ENCODE measurements around the gene TRIM54. TPM values are rescaled to one million over a fixed set of nuclear protein-coding genes. Genes with fewer than 3 reads are reported as not detected.

The TRIM54 gene
- total RNA-seq, 1 experiment from 2014 or later, result 2.0 TPM

- Histone ChIP-seq H3K4me3 (replicated peaks in 1 of 2; ENCODE audit: low read depth in 1 of 2, low read length in 2 of 2) (no peak overlapping the region), H4K20me1 (ENCODE audit: insufficient read depth) (no peaks in the 10 kb centered on the region), H2AFZ (ENCODE audit: low read depth, low read length, poor library complexity, severe bottlenecking) (no peak overlapping the region), H3K27ac (ENCODE audit: low read depth, low read length) (no peak overlapping the region), H3K36me3 (ENCODE audit: control insufficient read depth in 1 of 2, insufficient read depth in 2 of 2, low read length in 2 of 2) (no peaks in the 10 kb centered on the region), H3K9me2 (ENCODE audit: insufficient read depth) (no peaks in the 10 kb centered on the region), H3K27me3 (ENCODE audit: insufficient read depth, low read length) (no peaks in the 10 kb centered on the region), H3K4me1 (ENCODE audit: control insufficient read depth in 1 of 2, insufficient read depth in 2 of 2, low read length in 2 of 2) (peaks cover 5 to 7% of the 10 kb centered on the region in 2 experiments; a peak in 3 of 4 replicates), H3K4me2 (ENCODE audit: low read length) (no peak overlapping the region), H3K79me2 (ENCODE audit: insufficient read depth, low read length) (no peaks in the 10 kb centered on the region), H3K9me3 (ENCODE audit: control insufficient read depth in 1 of 2, insufficient read depth in 1 of 2, low read depth in 1 of 2, low read length in 2 of 2) (no peaks in the 10 kb centered on the region), H3K9ac (ENCODE audit: low read length) (no peak overlapping the region)
- ATAC-seq (no peak), DNase-seq (ENCODE audit: low read depth, low spot score) (no peak)
- ChIA-PET CTCF (interaction anchor here (1.1 to 4.1 kb wide), 2 partner anchors 10 to 33 kb away, joined by 3 to 19 read pairs; no protein-coding TSS in a partner anchor), POLR2A (no interaction called here), RAD21 (ENCODE audit: low non-redundant PET in 1 of 2, low total read pairs in 2 of 2, uncharacterized antibody in 2 of 2, unreplicated experiment in 2 of 2) (no interaction called here)
- intact Hi-C loops (cut with micrococcal nuclease), result no loop called here
- no TSS peak for BruUV-seq (replicated peaks)
- no peak for TF ChIP-seq EGR1 (IDR thresholded peaks at IDR 0.05; ENCODE audit: low read depth)
- no peak for TF ChIP-seq SP1 (IDR thresholded peaks at IDR 0.05; ENCODE audit: low read depth)
- no peak for TF ChIP-seq EZH2 (IDR thresholded peaks at IDR 0.05)
- no peak for TF ChIP-seq JUND (IDR thresholded peaks at IDR 0.05)
- no peak for TF ChIP-seq YY1 (IDR thresholded peaks at IDR 0.05; ENCODE audit: extremely low read depth, insufficient replicate concordance, low read depth, low read length)
- no peak for TF ChIP-seq REST (IDR thresholded peaks at IDR 0.05; ENCODE audit: low read depth)
- TF ChIP-seq ATF3 (IDR thresholded peaks at IDR 0.05), result no peak
- no peak for TF ChIP-seq RAD21 (IDR thresholded peaks at IDR 0.05; ENCODE audit: low read depth)
- TF ChIP-seq ZFX (IDR thresholded peaks at IDR 0.05), result no peak
- no peak for TF ChIP-seq CBX3 (IDR thresholded peaks at IDR 0.05; ENCODE audit: low read depth)
- TF ChIP-seq SIN3A (IDR thresholded peaks at IDR 0.05; ENCODE audit: low read depth), result no peak
- no peak for TF ChIP-seq CTCF (IDR thresholded peaks at IDR 0.05 in 2 of 3, conservative IDR thresholded peaks at IDR 0.05 in 1 of 3; ENCODE audit: borderline replicate concordance in 1 of 3, insufficient read depth in 1 of 3, low read depth in 2 of 3, low read length in 2 of 3)
- no peak for TF ChIP-seq POLR2A (IDR thresholded peaks at IDR 0.05; ENCODE audit: borderline replicate concordance, extremely low read depth, insufficient read depth, insufficient read length)
- no peak for TF ChIP-seq ELF1 (IDR thresholded peaks at IDR 0.05; ENCODE audit: borderline replicate concordance, low read depth)
- TF ChIP-seq FOSL1 (IDR thresholded peaks at IDR 0.05; ENCODE audit: low read depth), result no peak
- no peak for TF ChIP-seq POLR2AphosphoS5 (IDR thresholded peaks at IDR 0.05; ENCODE audit: low read depth, low read length)
- TF ChIP-seq ZNF274 (IDR thresholded peaks at IDR 0.05; ENCODE audit: low read depth, low read length), result no peak
These were observed 12.1 kb upstream of the TRIM54 start for GRCh38 chr2:27270131-27270530.

All from HCT116 (cell line).